Islet precursor cell (in vitro differentiated cells): ENCODE results near the gene RAPGEF4.

Experiments
- DNase-seq: peaks from one replicate; pipeline ENCODE4 v3.0.0-alpha.2; 2018

Gene RAPGEF4

DNA sequence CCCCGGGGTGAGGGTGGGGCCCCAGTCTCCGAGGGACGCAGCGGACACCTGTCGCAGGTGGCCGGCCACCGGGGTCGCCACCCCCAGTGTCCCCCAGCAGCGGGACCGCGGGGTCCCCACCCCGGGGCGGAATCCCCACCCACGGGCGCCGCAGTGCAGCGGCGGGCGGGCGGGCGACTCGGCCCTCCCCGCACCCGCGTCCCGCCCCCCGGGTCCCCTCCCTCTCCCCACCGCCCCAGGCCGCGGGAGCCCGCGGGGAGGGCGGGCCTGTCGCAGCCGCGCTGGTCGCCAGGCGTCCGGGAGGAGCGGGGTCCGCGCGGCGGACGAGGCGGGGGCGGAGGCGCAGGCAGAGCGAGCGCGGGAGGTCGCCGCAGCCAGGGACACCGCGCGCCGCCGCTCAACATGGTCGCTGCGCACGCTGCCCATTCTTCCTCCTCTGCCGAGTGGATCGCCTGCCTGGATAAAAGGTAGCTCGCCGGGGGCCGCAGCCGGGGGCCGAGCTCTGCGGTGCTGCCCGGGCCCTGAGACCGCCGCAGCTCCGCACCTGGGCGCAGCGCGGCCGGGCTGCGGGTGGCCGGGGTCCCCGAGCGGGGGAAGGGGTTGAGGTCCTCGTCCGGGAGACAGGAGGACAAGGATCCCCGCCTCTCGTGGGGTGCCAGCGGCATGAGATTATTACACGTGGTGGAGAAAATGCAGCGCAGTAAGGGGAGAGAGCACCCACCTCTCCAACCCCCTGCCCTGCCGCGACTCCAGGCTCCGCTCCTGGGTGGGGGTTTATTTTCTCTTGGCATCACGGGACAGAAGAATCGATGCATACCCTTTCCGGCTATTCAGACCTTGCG, at the start of gene RAPGEF4:
Gene RAPGEF4 (plus strand): TSS at position 264 of the 842 bp plus-strand sequence. CDS start 139 bp downstream, at position 403.
- peak; percentile 57 for DNase-seq

DNA sequence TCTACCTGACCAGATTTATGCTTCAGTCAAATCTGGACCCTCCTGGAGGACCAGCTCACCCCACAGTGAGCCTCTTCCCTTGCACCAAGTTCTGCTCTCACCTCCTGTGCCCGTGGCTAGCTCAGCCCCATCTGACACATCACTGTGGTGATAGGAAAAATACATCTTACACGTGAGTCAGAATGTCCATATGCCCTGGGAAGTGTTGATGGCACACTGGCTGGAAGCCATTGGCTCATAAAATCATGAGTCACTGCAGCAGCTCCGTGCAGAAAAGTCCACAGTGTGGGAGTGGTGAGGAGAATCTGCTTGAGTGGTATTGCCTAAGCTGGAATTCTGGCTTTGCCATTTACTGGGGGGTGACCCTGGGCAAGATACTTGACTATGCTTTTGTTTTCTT, 42.6 kb upstream of the RAPGEF4 start:
- DNase-seq = peak; percentile 83

DNA sequence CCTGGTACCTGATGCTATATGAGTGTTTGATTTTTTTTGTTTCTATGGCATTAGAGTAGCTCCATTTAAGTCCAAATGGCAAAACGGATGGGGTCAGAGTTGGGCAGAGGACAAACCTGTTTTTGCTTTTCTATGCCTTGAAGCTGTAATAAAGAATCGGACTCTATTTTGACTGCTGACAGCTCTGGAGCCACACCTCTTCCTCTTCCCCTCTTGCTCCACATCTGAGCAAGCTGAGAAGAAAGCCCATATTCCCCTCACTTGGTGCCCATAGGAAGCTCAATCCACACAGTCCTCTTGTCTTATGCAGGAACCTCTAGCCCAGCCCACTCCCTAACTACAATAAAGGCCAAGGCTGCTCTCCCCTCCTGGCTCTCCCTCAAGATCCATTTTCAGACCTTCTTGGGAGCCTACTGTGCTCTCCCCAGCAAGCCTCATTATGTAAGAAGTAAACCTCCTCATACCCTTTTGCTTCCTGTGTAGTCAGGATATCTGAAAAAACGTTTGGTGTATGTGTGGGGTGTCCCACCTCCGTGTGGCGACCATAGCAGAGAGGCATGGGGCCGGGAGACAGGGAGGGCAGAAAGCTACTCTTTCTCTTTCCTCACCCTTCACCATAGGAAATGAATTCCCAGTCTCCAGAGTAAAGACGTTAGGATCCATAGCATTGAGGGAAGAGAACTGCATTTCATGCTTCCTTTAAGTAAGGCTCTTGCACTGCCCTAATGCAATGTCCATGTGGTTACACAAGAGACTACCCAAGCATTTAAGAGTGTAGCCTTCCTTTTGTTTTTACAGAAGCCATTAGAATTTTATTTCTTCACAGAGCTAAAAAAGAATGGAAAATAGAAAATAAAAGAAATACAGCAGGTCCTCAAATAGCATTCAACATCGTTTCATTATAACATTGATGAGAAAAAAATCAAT, 41.9 kb upstream of the RAPGEF4 start:
- no peak for DNase-seq

DNA sequence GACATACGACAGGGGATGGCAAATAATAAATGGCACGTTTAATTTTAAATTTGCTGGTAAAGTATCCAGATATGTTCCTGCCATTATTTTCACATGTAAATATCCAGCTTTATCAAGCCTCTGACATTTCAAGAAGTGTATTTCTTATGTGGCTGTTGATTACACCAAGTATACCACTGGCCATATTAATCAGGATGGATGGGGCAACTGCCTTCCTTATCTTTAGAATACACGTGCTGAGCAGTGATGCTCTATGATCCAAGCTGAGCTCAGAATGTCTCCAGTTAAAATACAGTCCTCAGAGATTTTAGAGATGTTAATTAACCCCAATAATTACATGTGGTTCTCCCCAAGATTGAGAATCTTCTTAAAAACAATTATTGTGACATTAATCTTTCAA, 38.3 kb upstream of the RAPGEF4 start:
- DNase-seq = no peak

DNA sequence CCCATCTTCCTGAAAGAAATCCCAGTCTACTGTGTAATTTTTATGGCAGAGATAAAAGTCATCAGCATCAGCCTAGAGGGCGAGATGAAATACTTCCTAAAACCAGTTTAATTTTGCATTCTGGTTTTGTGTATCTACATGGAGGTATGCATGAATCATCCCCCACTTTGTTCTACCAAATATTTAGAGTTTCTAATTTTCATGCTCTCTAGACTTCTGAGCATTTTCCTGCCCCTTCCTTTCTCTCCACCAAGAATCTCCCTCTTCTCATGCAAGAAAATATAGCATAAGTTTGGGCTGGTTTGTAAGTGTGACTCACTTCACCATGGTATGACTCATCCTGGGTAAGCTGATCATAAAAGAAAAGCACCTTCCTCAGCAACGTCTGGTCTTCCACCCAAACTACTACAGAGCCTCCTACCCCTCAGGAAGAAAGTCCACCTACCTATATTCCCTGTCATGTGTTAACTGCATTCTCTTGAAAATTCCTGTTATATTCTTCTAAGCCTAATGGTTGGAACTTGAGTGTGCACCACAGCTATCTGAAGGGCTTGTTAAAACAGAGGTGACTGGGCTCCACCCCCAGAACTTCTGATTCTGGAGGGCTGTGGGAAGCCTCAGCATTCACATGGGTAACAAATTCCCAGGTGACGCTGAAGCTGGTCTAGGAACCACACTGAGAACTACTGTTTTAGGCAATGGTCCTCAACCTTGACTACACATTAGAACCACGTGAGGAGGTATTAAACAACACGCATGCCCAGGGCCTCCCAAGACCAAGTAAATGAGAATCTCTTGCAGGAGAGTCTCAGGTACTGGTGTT, 37.4 kb upstream of the RAPGEF4 start:
- DNase-seq = peak; percentile 58

DNA sequence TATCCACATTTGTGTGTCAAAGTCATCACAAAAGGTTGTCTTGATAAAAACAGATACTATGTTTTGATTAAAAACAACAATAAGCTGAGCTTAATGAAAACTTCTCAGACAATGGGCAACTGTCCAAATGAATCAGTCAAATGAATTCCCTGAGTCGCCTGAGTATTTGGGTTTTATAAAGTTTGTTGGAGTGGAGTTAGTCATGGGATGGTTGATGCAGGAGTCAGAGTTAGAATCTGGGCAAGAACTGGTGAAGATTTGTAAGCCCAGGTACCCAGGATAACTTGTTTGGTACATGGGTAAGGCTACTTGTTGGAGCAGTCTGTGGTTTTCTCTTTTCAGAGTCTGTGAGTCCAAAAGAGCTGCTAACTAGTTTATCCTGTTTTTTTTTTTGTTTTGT, 34.4 kb upstream of the RAPGEF4 start:
- no peak for DNase-seq

DNA sequence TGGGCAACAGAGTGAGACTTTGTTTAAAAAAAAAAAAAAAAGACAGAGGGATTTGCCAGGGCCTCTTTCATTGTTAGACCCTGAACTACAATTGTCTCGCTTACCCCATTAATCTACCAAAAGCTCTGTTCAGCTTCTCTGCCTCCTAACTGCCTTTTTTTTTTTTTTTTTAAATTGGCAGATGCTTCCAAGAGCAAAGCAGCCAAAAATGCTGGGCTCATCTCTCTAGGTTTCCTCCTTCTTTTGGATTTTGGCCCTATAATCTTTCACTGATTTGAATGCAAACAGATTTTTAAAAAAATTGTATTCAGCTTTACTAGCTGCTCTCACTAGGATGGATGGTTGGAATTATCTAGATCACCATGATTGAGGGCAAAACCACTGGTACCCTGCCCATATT, 33.2 kb upstream of the RAPGEF4 start:
- DNase-seq = no peak

DNA sequence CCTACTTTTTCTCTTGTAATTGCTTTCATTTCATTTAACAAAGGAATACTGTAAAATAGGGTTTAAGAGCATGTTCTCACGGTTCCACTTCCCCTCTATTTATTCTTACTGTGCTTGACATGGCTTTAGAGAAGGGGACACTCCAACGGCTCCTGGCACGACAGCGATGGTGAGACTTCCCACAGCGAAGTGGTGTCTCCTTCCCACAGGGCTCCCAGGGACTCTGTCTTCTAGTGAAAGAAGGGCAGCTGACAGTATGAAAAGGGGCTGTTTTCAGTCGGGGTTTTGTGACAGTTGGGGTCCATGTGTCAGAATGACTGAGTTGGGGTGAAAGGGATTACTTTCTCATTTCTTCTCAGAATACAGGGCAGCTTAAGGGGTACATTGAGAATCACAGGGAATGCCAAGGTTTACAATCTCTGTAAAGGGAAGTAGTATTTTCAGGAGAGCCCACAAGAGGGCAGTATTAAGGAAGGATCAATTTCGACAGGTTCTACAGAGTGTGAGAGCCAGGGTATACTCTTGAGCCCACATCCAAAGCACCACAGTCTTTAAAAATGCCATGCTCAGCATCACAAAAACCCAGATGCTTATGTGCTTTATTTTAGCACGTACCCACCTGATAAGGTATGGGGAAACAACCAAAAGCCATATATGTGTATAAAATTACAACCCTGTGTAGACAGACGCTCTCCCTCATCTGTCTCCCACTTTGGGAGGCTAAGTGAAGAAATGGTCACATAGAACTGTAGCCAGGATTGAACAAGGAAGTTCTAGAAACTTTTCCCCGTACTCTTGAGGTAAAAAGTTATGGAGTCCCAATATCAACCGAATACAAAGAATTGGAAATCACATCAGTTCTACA, 31.3 kb upstream of the RAPGEF4 start:
- no peak for DNase-seq

DNA sequence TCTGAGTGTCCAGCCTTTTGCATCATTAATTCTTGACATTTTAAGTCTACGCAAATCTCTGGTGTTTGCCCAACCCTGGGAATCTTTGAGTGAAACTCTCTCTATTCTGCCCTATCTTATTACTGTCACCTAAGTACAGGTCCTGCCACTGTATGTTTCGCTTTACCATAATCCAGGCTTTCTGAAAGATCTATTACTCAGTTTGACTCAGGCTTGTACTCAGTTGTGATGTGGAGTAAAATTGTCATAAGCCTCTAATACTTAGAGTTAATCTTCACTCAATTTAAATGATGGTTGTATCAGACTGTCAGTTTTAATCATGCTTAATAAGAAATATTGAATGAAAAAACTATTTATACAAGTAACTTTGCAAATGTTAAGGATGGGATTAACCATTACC, 30.3 kb upstream of the RAPGEF4 start:
- DNase-seq = no peak

DNA sequence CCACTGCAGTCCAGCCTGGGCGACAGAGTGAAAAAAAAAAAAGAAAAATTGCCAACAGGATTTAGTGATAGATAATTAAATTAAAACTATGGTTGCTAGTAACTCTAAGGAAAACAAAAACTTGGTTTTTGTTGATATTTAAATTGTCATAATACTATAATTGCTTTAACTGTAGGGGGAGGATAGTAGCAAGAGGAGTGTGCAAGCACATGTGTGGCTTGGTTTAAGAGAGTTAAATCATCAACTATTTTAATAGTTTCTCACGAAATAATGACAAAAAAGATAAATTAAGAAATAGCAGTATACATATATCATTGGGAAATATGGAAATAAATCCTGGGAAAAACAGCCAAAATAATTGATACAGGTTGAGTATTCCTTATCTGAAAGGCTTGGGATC, 27.4 kb upstream of the RAPGEF4 start:
- DNase-seq = no peak

DNA sequence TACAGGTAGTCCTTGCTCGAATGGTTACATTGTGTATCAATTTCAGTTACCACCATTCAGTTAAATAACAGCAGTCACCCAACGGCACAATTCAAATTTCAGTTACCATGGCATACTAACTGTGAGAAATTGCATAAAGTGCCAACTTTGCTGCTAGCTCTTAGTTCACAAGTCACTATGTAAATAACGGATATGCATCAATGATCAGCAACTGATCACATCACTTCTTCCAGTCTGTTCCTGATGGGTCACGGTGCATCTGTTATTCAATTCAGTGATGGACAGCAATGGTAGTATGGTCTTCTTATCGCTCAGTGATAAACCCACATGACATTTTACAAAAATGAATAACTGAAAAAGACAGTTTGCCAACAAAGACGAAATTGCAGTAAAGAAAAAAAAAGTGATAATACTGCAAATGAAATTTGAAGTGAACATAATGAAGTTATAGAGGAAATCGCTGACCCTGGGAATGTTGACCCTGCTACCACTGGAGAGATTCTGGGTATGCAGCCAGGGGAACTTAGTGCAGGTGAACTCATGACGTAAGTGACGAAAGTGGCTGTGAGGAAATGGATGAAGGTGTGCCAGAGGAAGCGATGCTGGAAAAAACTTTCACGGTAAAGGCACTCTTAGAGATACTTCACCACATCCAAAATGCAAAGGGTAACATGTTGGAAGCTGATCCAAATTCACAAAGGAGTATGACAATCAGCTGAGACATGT, 25.9 kb upstream of the RAPGEF4 start:
- DNase-seq = no peak

DNA sequence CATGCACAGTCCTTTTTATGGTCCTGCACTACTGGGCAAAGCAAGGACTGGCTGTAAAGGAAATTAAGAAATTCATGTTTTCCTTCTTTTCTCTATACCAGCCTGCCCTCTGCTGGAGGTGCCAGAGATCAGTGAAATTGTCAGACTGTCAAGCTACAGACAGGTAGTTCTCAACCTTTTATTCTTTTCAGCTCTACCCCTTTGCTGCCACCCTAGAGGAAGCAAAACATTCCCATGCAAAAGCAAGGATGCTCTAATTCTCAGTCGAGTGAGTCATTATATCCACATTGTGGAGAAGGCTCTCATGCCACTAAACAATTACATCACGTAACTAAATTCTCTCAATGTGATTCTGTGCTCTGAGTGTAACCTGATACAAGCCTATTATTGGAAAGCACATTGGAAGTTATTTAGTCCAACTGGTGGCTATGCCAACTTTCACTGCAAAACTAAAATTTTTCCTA, 25.0 kb upstream of the RAPGEF4 start:
- peak; percentile 59 for DNase-seq

DNA sequence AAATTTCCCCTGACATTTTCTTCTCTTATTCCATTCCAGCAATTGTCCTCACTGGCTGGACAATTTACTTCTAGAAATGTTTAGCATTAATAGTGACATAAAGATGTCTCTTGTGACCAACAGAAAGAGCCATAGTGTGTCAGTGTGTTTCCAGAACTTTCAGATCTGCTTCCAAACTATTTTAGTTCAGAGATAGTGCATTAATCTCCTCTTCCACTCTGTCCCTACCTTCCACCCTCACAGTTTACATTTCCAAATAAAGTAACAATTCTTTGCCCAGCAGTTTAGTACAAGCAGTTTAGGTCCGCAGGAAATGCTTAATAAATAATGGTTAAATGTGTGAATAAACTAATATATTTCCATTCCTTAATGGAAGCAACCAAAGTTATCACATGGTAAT, 24.5 kb upstream of the RAPGEF4 start:
- DNase-seq = no peak

DNA sequence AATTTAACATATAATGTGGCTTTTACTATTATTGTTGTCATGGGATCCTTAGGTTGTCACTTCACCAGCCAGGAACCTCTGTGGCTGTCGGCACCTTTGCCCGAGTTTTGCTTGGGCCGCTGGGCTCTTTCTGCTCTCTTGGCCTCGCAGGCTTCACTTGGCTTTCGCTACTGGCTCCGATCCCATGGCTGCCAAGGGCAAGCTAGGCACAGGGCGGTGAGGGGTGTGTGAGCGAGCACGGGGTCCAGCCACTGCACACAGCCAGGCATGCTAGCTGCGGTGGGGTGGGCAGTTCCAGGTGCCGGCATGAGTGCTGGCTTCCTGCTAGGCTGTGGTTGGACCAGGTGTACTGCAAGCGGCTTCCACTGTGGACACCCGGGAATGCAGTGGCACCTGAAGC, 23.4 kb upstream of the RAPGEF4 start:
- no peak for DNase-seq

DNA sequence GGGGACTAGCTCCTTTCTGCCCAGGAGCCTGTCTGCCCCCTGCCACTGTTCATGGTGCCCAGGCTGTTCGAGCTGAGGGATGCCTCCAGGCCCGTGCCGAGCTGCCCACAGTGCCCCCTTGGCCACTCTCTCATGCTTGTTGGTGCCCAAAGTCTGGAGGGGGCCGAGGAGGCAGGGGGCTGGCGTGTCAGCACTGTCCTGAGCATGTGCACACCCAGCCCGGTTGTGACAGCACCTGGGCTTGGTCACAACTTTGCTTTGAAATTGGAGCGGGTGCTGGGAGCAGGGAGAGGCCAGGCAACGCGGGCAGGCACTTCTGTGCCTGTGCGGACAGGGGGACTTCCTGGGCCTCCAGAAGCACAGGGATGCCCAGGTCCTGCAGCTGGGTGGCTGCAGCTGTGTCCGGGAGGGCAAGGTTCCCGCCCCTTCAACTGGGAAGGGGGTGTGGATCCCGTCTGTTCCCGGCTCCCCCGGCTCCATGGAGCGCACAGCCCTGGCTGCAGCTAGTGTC, 22.2 kb upstream of the RAPGEF4 start:
- no peak for DNase-seq

DNA sequence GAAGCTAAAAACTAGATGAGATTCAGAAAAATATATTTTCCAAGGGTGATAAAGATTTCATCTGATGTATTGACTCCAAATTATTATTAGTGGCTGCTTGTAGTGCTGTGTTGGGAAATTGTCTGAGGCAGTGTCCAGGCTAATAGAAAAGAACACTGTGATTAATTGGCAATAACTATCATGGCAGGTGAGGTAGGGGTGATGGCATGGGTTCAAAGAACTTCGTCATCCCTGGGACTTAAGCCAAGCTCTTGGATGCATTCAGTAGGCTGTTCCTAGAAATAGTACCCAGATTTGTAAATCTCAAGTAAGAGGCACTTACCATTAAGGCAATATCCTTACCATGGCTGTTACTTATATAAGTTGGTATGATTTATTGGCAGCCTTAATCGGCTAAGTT, 13.2 kb upstream of the RAPGEF4 start:
- no peak for DNase-seq

DNA sequence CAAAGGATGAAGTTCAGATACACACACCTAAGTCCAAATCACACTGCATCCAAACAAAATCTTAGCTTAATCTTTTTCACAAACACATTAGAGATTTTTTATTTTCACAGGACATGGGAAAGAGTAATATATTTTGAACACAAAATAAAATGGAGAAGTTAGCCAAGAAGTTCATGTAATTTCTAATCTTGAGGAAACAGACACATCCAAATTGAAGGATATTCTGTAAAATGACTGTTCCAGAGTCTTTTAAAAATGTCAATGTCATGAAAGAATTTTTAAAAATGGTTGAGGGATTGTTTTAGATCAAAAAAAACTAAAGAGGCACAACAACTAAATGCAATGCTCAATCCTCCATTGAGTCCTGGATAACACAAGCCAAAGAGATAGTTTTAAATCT, 12.4 kb upstream of the RAPGEF4 start:
- no peak for DNase-seq

DNA sequence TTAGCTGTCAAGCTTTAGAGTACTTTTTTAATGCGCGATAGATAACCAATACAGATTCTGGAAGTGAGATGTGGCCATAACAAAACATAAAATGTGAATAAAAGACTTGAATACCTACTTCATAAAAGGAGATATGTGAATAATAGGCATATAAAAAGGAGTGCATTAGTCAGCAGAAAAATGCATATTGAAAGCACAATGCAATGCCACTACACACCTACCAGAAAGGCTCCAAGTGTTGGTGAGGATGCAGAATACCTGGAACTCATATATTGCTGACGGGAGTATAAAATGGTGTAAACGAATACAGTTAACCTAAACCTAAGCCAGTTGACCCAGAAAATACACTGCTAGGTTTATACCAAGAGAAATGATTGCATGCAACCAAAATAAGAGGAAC, 10.9 kb upstream of the RAPGEF4 start:
- no peak for DNase-seq

DNA sequence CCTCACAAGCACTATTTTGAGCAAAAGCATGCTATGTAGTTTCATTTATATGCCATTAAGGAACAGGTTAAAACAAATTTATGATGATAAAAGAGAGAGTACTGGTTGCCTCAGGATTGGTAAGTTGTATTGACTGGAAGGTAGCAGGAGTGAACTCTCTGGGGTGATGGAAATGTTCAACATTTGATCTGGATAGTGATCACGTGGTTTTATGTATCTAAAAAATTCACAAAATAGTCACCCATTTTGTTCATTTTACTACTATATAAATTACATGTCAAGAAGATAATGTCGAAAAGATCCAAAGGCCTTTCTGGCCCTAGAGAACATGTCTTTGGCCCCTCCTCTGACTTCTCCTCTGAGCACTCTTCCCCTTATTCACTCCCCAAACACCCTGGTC, 10.4 kb upstream of the RAPGEF4 start:
- DNase-seq = no peak

DNA sequence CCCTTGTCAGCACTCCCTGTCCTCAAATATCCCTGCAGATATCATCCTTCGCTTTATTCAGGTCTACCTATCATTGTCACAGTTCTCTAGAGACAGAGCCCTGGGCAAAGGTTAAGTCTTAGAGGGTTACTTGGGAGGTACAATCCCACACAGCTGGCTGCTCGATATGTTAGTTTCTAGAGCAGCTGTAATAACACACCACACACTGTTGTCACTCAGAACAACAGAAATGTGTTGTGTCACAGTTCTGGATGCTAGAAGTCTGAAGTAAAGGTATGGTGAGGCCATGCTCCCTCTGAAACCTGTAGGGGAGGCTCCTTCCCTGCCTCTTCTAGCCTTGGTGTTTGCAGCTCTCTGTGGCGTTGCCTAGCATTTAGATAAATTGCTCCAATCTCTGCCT, 9.9 kb upstream of the RAPGEF4 start:
- DNase-seq = no peak

DNA sequence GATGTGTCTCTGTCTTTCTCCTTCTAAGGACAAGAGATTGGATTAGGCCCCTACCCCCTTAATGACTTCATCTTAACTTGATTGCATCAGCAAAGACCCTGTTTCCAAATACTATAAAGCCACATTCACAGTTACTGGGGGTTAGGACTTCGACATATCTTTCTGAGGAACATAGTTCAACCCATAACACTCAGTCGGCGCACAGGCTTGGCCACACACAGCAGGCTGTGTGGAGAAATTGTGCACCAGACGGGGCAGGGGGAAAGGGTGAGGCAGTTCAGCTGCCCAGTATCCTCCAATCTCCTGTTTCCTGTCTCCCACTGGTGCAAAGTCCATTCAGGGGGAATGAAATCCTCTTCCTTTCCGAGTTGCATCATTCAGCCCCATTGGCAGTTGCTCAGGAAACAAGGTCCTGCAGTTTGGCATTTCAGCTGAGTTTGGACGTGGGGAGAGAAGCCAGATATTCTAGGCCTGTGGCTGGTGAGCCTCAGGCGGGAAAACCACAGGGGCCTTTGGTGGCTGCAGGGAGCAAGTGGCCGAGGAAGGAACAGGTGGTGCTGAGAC, 9.4 kb upstream of the RAPGEF4 start:
- no peak for DNase-seq
